GM19240 (cell line): Measurements from ENCODE around the gene TSPAN14.

Experiments
- DNase-seq: peaks from one replicate; pipeline ENCODE4 v3.0.0; 2011; ENCODE audit warnings: low spot score; ENCODE audit not compliant: insufficient read length

TSPAN14 gene

GRCh38 chr10:80421707-80422536 is 32.2 kb upstream of the TSPAN14 start:
- no peak for DNase-seq

GRCh38 chr10:80425901-80426300 is 28.2 kb upstream of the TSPAN14 start:
- no peak for DNase-seq

GRCh38 chr10:80427541-80427940 is 26.6 kb upstream of the TSPAN14 start:
- DNase-seq: no peak

- DNase-seq: no peak
Measured at GRCh38 chr10:80429521-80429973, 24.6 kb upstream of the TSPAN14 start.

GRCh38 chr10:80433134-80433533 is 21.0 kb upstream of the TSPAN14 start:
- DNase-seq: no peak

GRCh38 chr10:80436446-80437098 is 17.5 kb upstream of the TSPAN14 start:
- DNase-seq: no peak

GRCh38 chr10:80437227-80437626 is 16.9 kb upstream of the TSPAN14 start:
- no peak for DNase-seq

GRCh38 chr10:80441831-80442230 is 12.3 kb upstream of the TSPAN14 start:
- DNase-seq: no peak

- no peak for DNase-seq
Measured at GRCh38 chr10:80442879-80443278, 11.2 kb upstream of the TSPAN14 start.

GRCh38 chr10:80443531-80443974 is 10.6 kb upstream of the TSPAN14 start:
- DNase-seq: no peak

- DNase-seq: no peak
Measured at GRCh38 chr10:80444124-80444523, 10.0 kb upstream of the TSPAN14 start.

GRCh38 chr10:80444646-80445319 is 9.3 kb upstream of the TSPAN14 start:
- peak; percentile 58 for DNase-seq

GRCh38 chr10:80447436-80448190 is 6.5 kb upstream of the TSPAN14 start:
- no peak for DNase-seq

GRCh38 chr10:80448209-80448942 is 5.7 kb upstream of the TSPAN14 start:
- no peak for DNase-seq

GRCh38 chr10:80449520-80449919 is 4.6 kb upstream of the TSPAN14 start:
- no peak for DNase-seq

GRCh38 chr10:80451132-80451531 is 3.0 kb upstream of the TSPAN14 start:
- no peak for DNase-seq

GRCh38 chr10:80452069-80452468 is 2.0 kb upstream of the TSPAN14 start:
- DNase-seq: no peak

- DNase-seq: no peak
Measured at GRCh38 chr10:80452640-80453039, 1.5 kb upstream of the TSPAN14 start.

GRCh38 chr10:80453056-80453841 is 861 bp upstream of the TSPAN14 start:
- no peak for DNase-seq
